Activated T-helper 1 cell treated with anti-CD3 and anti-CD28 coated beads, Interleukin-2, amount 50 U/mL, for 16 hours (primary cell): ENCODE data around the gene PITPNM2.

Experiments used
- DNase-seq, 2 donors: peaks; one replicate each; pipeline ENCODE4 v3.0.0-alpha.2; 2020; ENCODE audit warnings: low read depth in 1 of 2, low spot score in 1 of 2

PITPNM2 gene

DNA sequence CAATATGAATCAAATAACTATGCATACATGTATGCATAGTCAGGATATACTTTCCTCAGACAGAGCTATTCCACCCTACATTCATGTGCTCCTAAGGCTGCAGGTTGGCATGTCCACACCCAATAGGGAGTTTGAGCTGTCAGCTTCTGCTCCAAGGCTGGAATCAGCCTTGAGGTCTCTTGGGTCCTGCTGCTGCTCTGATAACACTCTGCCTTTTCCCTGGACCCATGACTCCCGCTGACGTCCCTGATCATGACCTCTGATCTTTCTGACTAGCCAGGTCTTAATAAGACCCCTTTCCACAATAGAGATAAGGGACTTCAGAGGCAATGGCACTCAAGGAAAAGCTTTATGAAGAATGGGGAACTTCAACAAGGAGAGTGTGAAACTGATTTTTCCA lies 5.7 kb downstream of the PITPNM2 start:
- DNase-seq = no peak

DNA sequence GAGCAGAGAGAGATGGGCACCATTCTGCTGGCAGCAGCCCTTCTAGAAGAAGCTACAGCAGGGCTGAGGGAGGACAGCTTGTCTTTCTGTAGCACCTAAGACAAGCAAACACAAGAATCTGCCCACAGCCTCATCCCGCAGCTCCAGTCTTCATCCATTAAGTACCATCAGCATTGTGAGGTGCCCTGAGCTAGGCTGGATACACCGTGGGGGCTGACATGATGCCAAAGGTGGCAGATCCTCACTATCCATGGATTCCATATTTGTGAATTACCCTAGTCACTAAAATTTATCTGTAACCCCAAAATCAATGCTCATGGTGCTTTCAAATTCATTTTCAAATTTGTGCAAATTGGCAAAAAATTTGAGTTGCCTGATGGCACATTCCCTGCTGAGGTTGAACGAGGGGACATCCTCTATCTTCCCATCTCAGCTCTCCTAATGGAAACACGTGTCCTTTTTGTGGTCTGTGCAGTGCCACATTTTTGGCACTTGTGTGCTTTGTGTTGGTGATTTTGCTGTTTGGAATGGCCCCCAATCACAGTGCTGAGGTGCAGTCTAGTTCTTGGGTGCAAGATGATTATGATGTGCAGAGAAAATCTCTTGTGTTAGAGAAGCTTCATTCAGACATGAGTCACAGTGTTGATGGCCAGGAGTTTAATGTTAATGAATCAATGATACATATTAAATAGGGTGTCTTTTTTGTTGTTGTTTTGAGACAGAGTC lies 7.0 kb downstream of the PITPNM2 start:
- no peak for DNase-seq

DNA sequence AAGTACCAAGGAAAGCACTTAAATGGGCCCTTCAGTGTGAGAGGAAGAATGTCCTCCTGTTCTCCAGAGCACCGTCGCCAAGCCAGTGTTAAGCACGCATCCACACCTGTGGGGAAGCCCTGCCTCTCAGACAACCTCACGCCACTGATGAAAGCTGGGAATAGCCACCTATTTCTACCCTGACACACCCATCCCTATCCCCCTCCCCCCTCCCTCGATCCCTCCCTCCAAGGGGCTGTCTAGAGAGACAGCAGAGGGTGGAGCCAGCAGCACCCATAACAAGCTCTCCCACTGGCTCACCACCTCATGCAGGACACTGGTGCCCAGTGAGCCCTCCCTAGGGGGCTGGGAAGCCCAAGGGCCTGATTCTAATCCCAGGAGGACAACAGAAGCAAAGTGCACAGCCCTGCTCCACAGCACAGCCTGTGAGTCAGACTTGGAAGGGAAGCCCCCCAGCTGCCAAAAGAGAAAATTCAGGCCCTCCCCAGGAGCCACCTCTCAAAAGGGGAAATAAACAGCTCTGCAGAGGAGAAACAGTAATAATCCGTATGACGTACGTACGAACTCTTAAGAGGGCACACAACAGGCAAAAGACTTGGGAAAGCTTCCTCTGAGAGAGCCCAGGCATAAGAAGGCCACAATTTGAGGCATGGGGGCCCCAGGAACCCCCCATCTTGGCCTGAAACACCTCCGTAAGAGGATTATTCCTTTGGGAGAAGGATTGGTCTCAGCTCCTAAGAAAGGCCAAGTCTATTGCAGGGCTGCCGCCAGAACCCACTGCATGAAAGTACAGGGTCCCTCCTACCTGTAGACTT lies 7.8 kb downstream of the PITPNM2 start:
- no peak for DNase-seq

DNA sequence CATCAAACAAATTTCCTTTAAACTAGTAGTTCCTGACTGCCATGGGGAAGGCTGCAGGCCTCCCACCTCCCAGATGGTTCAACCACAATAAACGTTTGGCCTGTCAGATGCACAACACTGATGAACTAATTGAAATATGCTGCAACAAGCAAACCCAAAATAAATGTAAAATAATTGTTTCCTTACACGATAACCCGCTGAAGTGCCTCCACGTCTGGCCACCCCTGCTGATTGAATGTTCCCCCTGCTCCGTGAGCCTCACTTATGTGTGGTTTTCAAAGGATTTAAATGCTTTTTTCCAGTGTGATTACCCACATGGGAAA lies 8.4 kb downstream of the PITPNM2 start:
- no peak for DNase-seq

DNA sequence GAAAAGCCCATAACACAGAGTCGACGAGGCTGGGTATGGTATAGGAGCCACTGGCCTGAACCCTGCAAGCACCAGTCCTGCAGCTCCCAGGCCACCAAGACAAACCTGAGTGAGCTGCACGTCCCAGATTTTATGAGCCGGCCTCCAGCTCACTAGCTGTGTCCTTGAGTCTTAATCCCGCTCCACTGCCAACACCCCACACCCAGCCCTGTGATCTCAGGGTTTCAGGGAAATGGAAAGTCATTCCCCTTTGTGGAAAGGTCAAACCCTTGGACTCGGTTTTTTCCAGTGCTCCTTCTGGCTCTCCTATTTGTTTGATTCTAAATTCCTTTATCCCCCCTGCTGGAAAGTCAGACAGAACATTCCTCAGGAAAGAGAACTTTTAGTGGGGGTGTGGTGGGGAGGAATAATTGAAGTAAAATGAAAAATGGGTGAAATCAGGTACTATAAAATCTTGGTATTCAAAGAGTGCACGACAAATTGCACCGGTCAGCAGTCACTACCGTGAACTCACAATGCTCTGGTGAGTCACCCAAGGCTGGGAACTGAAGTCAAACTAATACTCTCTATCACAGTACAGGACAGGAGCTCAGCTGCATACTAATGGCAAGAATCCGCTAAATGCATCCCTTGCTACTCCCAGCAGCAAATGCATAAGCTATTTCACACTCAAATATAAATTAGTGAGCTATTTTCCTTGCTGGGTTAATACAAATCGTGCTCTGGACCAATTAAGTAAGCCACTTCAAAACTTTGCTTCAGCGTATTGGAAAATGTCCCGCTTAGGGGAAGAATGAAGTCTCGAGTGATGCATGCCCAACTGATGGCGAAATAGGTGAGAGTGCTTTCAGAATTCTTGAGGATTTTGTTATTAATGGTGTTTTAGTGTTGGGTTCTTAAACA lies 9.0 kb downstream of the PITPNM2 start:
- DNase-seq = no peak

DNA sequence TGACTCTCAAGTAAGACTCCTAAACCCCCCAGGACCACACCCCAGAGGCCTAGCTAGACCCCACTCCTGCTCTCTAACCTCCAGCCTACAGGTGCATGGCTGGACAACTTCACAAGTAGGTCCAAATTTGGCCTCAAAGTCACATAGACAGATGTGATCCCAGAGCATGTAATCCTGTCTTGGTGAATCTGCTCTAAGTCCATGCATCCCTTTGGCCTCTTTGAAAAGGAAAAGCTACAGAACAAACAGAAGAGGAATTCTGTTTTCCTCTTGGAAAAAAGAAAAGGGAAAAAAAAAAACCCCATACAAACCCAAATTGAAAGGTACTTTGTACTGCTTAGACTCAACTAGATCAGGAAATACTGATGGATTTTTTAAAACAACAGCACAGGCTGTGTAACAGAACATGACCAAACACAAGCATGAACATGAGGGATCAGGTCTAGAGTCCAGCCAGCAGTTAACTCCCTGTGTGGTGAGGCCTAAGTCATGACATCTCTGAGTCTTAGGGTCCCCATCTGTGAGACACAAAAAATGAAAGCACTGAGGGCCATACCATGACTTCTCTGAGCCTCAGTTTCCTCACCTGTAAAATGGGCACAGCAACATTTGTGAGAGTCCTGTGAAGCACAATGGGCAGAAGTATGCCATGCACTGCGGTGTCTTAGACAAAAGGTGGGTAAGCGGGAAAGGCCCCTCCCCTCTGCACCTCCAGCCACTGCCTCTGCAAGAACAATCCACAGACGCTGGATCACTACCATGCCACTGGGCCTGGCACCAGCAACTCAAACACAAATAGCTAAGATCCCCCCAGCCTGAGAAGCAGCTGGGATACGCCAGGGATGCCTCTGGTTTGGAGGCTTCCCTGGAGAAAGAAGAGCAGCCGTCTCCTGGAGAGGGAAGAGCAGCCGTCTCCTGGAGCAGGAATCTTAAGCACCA lies 9.9 kb downstream of the PITPNM2 start:
- no peak for DNase-seq

DNA sequence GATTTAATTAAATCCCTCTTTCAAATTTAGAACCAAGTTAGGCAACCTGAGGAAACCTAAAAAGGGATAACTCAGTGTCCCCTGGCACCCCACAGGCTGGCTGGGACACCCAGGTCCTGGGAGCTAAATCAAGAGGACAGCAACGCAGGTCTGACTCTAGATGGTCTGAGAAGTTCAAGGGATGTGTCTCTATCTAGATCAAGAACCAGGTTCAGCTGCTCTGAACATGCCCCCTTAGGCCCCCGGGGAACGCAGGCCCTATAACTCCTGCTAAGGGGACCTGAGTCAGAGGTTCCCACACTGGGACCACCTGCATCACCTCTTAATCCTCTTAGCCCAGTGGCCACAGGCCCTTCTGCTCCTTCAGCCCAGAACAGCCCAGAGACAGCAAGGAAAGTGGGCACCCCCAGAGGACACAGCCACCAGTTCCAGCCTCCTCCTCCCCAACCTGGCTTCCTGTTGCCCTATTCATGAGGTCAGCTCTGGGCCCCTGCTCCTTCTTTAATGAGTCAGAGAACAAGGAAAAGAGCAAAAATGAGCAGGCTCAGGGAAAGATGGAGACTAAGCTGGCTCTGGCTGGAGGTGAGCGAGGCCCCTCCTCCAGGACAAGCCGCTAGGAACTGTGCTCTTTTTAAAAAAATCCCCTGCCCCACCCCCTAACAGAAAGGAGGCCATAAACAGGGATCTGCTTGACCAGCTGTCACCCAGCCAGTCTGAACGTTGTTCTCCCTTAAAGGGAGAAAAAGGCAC lies 10.8 kb downstream of the PITPNM2 start:
- DNase-seq = no peak

DNA sequence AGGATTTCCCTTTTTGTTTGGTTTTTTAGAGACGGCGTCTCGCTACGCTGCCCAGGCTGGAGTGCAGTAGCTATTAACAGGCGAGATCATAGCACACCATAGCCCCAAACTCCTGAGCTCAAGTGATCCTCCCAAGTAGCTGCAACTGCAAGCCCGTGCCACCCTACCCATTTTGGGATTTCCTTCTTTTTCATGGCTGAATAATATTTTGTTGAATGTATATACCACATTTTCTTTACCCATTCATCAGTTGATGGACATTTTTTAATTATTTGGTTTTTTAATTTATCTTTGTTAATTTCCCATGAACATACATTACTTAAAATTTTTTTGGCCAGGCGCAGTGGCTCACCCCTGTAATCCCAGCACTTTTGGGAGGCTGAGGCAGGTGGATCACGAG lies 15.2 kb downstream of the PITPNM2 start:
- no peak for DNase-seq

DNA sequence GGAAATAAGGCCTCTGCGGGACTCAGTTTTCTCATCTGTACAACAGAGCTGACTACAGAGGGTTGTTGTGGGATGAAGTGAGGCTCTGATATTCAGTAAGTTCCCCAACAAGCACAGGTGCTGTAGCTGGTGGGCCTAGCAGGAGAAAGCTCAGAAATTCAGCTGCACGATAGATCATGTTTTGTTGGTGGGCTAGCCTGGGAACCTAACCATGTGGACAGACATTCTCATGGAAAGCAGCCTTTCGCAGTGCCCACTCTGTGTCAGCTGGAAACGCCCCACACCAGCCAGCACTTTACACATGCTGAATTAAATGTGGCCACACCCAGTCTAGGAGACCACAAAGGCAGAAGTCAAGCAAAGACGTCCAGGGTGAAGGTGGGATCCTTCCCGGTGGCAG lies 16.1 kb downstream of the PITPNM2 start:
- DNase-seq = no peak

DNA sequence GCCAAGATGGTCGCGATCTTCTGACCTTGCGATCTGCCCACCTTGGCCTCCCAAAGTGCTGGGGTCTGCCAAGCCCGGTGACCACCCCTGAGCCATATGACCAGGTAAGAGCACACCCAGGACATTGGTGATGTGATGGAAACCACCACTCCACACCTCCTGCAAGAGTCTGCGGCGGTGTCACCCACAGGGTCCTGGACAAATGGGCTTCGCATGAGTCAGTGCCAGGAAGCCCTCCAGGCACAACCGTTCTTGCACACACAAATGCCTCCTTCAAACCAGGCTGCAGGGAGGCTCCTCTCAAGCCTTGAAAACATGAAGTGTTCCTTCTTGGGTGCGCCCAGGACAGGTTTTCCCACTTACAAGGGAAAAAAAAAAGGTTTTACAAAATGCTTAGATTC lies 16.6 kb downstream of the PITPNM2 start:
- no peak for DNase-seq

DNA sequence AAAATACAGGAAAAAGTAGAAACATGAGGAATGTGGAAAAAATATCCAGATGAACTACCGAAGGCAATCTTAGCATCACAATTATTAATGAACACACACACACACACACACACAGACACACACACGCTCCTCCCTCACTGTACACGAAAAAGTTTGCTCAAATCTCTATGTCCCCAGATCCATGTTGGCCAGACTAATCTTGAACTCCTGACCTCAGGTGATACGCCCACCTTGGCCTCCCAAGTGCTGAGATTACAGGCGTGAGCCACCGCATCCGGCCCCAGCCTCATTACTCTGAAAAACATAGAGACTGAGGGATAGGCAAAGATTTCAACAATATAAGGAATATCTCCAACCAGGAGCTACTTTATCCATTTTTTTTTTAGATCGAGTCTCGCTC lies 17.2 kb downstream of the PITPNM2 start:
- no peak for DNase-seq

DNA sequence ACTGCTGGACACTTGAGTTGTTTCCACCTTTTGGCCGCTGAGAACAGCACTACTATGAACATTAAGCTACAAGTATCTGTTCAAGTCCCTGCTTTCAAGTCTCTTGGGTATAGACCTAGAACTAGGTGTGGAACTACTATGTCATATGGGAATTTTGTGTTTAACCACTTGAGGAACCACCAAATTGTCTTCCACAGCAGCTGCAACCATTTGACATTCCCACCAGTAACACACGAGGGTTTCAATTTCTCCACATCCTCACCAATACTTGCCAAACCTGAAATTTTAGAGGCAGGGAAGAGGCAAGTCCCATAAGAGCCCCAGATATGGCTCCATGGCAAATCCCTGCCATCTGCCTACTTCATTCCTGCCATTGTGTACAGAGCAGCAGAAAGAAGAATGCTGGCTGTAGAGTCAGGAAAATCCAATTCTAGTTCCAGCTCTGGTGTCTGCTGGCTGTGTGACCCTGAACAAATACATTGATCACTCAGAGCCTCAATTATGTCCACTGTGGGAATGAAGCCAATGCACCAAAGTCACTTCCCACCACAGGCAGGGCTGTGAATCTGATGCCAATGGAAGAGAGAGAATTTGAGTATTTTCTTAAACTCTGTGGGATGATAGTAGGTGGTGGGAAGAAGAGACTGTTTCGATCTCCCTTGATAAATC lies 17.8 kb downstream of the PITPNM2 start:
- DNase-seq = no peak

DNA sequence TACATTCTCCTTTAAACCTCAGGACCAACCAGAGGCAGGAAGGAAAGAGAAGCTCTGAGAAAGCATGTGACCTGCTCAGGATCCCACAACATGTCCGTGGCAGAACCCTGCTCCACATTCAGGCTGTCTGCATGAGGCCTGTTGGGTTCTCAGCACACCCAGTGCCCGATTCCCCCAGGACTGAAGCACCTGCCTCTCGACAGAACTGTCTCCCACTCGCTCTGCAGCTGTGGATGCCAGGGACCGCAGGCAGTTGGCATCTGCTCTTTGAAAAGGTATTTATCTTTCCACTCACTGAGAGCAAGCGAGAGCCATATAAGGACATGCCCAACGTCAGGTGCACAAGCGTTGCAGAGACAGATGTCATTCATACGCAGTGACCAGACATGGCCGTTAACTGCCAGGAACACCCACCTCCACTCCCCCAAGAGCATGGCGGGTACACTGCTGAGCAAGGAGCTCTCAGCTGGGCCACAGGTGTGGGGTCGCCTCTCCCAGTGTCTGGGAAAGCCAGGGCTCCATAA lies 18.9 kb downstream of the PITPNM2 start:
- no peak for DNase-seq

DNA sequence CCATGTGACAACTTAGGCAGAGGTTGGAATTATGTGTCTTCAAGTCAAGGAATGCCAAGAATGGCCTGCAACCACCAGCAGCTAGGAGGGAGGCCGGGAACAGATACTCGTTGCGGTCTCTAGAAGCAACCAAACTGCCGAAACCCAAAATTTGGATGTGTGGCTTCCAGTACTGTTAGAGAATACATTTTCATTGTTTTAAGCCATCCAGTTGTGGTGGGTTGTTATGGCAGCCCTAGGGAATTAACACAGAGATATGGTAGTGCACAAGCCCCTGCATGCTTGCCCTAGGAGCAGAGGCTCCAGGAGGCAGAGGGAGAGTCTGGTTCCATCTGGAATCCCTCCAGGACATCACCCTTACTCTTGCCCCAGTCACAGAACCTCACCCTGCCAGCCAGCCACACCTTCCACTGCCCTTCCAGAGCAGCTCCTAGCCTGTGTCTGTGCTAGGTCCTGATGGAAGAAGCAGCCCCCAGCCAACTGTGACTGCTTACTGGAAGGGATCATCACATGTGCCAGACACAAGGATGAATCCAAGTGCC lies 19.5 kb downstream of the PITPNM2 start:
- DNase-seq = no peak

DNA sequence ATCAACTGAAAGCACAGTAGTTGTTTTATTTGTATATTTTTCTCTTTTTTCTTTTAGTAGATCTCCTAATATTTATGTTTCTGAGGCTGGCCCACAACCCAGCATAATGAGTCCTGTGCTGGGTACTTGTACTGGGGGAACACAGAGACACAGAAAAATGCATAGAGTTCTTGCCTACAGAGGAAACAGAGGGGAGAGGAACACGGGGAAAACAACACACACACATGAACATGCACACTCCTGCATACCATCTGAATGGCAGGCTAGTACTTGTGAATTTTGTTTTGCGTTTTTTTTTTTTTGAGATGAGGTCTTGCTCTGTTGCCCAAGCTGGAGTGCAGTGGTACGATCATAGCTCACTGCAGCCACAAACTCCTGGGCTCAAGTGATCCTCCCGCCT lies 21.3 kb downstream of the PITPNM2 start:
- no peak for DNase-seq

DNA sequence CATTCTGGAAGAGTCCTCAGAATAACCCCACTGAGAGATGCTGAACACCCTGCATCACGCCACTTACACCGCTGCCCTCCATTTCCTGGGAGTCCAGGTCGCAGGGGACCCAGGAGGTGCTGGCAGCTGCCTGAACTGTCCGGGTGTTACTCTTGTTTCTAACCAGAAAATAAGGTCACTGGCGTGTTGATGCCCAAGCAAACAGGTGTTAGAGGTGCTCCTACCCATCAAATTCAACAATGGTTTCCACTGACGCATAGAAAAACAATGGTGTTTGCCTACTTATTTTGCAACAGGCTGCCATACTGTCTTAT lies 23.8 kb downstream of the PITPNM2 start:
- DNase-seq = no peak

DNA sequence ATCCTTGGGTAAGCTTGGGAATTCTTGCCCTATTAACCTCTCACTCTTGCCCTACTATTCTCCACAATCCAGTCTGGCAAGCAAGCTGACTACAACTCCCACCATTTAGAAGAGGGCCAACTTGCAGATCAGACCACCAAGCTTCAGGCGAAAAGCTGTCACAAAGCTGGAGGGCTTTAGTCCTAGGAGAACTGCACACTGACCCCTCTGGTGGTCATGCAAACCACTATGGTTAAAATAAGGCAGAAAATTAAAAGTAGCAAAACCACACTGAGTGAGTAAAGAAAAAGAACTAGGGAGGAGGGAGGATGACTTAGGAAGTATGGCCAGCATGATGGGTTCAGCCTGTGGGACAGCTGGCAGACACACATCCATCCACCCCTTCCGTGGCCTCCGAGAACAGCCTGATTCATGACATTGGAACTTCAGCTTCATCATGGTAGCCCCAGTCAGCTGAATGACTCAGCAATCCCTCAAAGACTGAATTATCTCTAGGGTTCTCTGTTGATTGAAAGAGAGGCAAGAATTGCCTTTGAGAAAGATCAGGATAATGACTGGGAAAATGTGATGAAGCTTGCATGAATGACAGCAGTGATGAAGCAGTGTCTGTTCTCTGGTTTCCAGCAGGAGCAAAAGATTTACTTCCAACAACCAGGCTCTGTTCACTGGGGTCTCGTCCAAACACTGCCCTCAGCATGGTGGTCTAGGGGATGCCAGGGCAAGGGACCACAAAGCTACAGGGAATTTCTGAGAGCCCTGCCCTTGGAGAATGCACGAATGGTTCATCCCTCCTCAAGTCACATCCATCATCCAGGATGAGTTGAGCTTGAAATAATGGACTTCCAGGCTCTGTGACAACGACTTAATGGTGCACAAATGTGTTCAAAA lies 24.4 kb downstream of the PITPNM2 start:
- no peak for DNase-seq

DNA sequence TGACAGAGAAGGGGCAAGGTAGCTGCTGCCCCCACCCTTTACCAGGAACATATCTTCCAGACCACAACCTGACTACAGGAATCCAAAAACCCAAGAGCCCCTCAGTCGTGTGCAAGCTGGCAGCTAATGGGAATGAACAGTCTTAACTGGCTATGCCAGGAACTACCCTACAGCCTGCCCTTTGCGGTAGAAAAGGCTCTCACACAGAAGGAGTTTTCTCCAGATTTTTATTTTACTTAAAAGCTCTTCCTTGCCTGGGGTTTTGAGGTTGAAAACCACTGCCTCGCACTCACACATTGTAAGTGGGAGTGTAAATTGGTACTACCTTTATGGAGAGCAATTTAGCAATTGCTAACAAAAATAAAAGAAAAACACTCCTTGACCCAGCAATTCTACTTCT lies 28.3 kb downstream of the PITPNM2 start:
- DNase-seq = no peak
